OCI-LY7 (cell line): Measurements from ENCODE around the gene RPL10.

ENCODE experiments used
- CTCF ChIP-seq: fragments of 200-600 bp; sonication (generic); conservative IDR thresholded peaks from 2 replicates; pipeline ENCODE4 v1.5.1; 2014; ENCODE audit warnings: mild to moderate bottlenecking, antibody characterized with exemption, low read length, moderate library complexity, mixed read lengths
- EZH2phosphoT487 ChIP-seq: fragments of 200-600 bp; sonication (generic); IDR thresholded peaks from 2 replicates; pipeline ENCODE4 v1.6.1; 2018; ENCODE audit warnings: low read depth, borderline replicate concordance, mild to moderate bottlenecking, mixed run types, antibody characterized with exemption, low read length, moderate library complexity, mixed read lengths

- TF ChIP-seq CTCF (no peak), EZH2phosphoT487 (no peak)
Measured at GRCh38 chrX:154450312-154450711, 52.1 kb downstream of the RPL10 start.
